Activated B cell treated with CpG ODN at 0.5 μM for 24 hours (primary cell): ENCODE data around the gene KLK15. TPM values are rescaled to one million over a fixed set of nuclear protein-coding genes. Genes with fewer than 3 reads are reported as not detected.

ENCODE experiments used
- ATAC-seq: fragments of 200-7000 bp; cut with Tn5 transposase; one replicate; pipeline ENCODE4 v1.10.0; 2021; ENCODE audit warnings: low read depth, mild to moderate bottlenecking, moderate library complexity
- CTCF ChIA-PET: fragments of 350-600 bp; sonication (Branson Sonifier 250); formaldehyde crosslinking; loops from one replicate; lab custom pipeline; 2021; ENCODE audit warnings: antibody characterized with exemption; lab: Charles Lee
- POLR2A ChIA-PET: fragments of 350-600 bp; sonication (Branson Sonifier 250); formaldehyde crosslinking; loops from one replicate; lab custom pipeline; 2021; ENCODE audit warnings: antibody characterized with exemption; lab: Charles Lee
- DNase-seq: peaks from one replicate; pipeline ENCODE4 v3.0.0; 2022
- H3K27ac Mint-ChIP-seq: one replicate; pipeline ENCODE4 v1.8.0; 2020; ENCODE audit warnings: mixed read lengths
- H3K27me3 Mint-ChIP-seq: one replicate; pipeline ENCODE4 v1.8.0; 2021; ENCODE audit warnings: mixed read lengths
- H3K36me3 Mint-ChIP-seq: one replicate; pipeline ENCODE4 v1.8.0; 2021; ENCODE audit warnings: low read depth, mixed read lengths
- H3K4me1 Mint-ChIP-seq: one replicate; pipeline ENCODE4 v1.8.0; 2021; ENCODE audit warnings: mixed read lengths
- H3K4me3 Mint-ChIP-seq: one replicate; pipeline ENCODE4 v1.8.0; 2020; ENCODE audit warnings: mild to moderate bottlenecking, mixed read lengths
- H3K9me3 Mint-ChIP-seq: one replicate; pipeline ENCODE4 v1.8.0; 2020; ENCODE audit warnings: mixed read lengths
- intact Hi-C: fragments of 100-400 bp; cut with micrococcal nuclease; formaldehyde crosslinking; loops from one replicate; pipeline ENCODE4 v1.15.1; 2024
- total RNA-seq: library from RNA; stranded (reverse); gene quantifications from 2 replicates; pipeline ENCODE4 v1.2.3, GENCODE V29; 2022
- TF ChIP-seq, protein P1 (sequence below): fragments of 200-600 bp; IDR thresholded peaks from one replicate; pipeline ENCODE4 v1.8.0; 2022; ENCODE audit warnings: antibody characterized with exemption, mild to moderate bottlenecking

Gene KLK15
- total RNA-seq, 1 donor from 2014 or later, result not detected

- no peak for ATAC-seq
- Mint-ChIP-seq H3K27me3 (peaks cover 11% of the 10 kb centered on the region), H3K9me3 (no peaks in the 10 kb centered on the region), H3K27ac (no peak overlapping the region), H3K36me3 (no peaks in the 10 kb centered on the region), H3K4me1 (no peaks in the 10 kb centered on the region), H3K4me3 (no peak overlapping the region)
- POLR2A ChIA-PET, result no interaction called here
- DNase-seq, result no peak
- intact Hi-C loops, result no loop called here
- TF ChIP-seq, protein P1, sequence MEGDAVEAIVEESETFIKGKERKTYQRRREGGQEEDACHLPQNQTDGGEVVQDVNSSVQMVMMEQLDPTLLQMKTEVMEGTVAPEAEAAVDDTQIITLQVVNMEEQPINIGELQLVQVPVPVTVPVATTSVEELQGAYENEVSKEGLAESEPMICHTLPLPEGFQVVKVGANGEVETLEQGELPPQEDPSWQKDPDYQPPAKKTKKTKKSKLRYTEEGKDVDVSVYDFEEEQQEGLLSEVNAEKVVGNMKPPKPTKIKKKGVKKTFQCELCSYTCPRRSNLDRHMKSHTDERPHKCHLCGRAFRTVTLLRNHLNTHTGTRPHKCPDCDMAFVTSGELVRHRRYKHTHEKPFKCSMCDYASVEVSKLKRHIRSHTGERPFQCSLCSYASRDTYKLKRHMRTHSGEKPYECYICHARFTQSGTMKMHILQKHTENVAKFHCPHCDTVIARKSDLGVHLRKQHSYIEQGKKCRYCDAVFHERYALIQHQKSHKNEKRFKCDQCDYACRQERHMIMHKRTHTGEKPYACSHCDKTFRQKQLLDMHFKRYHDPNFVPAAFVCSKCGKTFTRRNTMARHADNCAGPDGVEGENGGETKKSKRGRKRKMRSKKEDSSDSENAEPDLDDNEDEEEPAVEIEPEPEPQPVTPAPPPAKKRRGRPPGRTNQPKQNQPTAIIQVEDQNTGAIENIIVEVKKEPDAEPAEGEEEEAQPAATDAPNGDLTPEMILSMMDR, result no peak
- CTCF ChIA-PET, result no interaction called here
Observed at GRCh38 chr19:50876456-50876855, 43.1 kb upstream of the KLK15 start.

DNA sequence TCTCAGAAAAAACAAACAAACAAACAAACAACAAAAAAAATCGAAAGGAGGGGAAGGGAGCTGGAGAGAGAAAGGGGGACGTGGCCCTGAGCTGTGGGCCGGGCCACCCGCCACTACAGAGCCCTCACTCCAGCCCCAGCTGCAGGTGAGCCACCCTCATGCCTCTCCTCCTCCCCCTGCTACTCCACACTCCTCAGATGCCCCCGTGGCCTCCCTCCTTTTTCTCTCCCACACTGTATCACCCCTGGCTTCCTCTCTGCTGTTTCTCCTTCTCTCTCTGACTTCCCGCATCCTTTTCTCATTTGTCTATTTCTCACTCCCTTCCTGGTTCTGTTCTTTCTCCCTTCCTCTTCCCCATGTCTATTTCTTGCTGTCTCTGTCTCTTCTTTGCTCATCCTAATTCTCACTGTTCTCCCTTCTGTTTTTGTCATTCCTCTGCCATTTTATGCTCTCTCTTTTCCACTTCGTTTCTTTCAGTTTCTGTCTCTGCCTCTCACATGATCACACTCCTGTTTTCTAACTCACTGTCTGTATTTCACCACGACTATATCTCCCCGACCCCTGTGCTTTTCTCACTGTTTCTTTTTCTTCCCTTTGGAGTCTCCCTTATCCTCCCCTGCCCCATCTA, 42.5 kb upstream of the KLK15 start:
- Mint-ChIP-seq H3K9me3 (no peaks in the 10 kb centered on the region), H3K4me3 (no peak overlapping the region), H3K36me3 (no peaks in the 10 kb centered on the region), H3K27ac (no peak overlapping the region), H3K4me1 (no peaks in the 10 kb centered on the region), H3K27me3 (peaks cover 17% of the 10 kb centered on the region)
- intact Hi-C loops, result no loop called here
- ChIA-PET POLR2A (no interaction called here), CTCF (no interaction called here)
- ATAC-seq, result no peak
- TF ChIP-seq, protein P1, result no peak
- DNase-seq, result no peak

DNA sequence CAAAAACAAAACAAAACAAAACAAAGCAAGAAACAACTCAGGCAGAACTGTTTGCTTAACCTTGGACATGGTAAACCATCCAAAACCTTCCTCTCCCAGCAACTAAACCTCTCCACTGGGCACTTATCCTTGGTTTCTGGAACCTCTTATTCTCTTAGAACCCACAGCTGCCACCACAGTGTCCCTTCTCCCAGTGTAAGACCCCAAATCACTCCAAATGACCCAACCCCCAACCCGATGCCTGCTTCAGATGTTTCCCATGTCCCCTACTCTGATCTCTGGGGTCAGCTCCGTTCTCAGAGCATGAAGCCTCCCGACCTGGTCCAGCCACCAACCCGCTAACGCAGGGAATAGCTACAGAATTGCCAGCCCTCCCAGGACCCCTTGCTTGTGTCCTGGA, 40.8 kb upstream of the KLK15 start:
- ChIA-PET POLR2A (no interaction called here), CTCF (no interaction called here)
- no peaks in the 10 kb centered on the region for H3K9me3 Mint-ChIP-seq
- no peak for ATAC-seq
- no peak overlapping the region for H3K4me3 Mint-ChIP-seq
- H3K4me1 Mint-ChIP-seq, result no peaks in the 10 kb centered on the region
- intact Hi-C loops, result no loop called here
- DNase-seq, result no peak
- TF ChIP-seq, protein P1, result no peak
- H3K27ac Mint-ChIP-seq, result no peak overlapping the region
- no peaks in the 10 kb centered on the region for H3K36me3 Mint-ChIP-seq
- H3K27me3 Mint-ChIP-seq, result peaks cover 22% of the 10 kb centered on the region

GRCh38 chr19:50873056-50873455, 39.7 kb upstream of the KLK15 start, which contains the start of gene KLK2:
Gene KLK2, plus strand, starts transcription at chr19:50873439. Its CDS starts 35 bp downstream, at chr19:50873474.
- no peaks in the 10 kb centered on the region for H3K36me3 Mint-ChIP-seq
- DNase-seq, result no peak
- no peak for ATAC-seq
- H3K27ac Mint-ChIP-seq, result no peak within 1 kb of the TSS
- intact Hi-C loops, result no loop called here
- no peaks in the 10 kb centered on the region for H3K4me1 Mint-ChIP-seq
- TF ChIP-seq, protein P1, result no peak
- ChIA-PET CTCF (no interaction called here), POLR2A (no interaction called here)
- H3K9me3 Mint-ChIP-seq, result no peaks in the 10 kb centered on the region
- H3K27me3 Mint-ChIP-seq, result peaks cover 22% of the 10 kb centered on the region
- no peak within 1 kb of the TSS for H3K4me3 Mint-ChIP-seq

GRCh38 chr19:50870417-50871089, 37.2 kb upstream of the KLK15 start:
- ChIA-PET POLR2A (no interaction called here), CTCF (no interaction called here)
- ATAC-seq (no peak), DNase-seq (no peak)
- Mint-ChIP-seq H3K9me3 (no peaks in the 10 kb centered on the region), H3K4me3 (no peak overlapping the region), H3K4me1 (no peaks in the 10 kb centered on the region), H3K27me3 (peaks cover 27% of the 10 kb centered on the region), H3K27ac (no peak overlapping the region), H3K36me3 (no peaks in the 10 kb centered on the region)
- TF ChIP-seq, protein P1, result no peak
- intact Hi-C loops, result no loop called here
